ENCODE measurements around the gene LDLRAP1. TPM values are rescaled to one million over a fixed set of nuclear protein-coding genes. Genes with fewer than 3 reads are reported as not detected.

The LDLRAP1 gene
- total RNA-seq, 1 donor, result 18.5 TPM

GRCh38 chr1:25566176-25566729 is 22.8 kb downstream of the LDLRAP1 start:
- H3K79me2 ChIP-seq (ENCODE audit: insufficient read depth, low read length), result no peaks in the 10 kb centered on the region
- H3K4me3 ChIP-seq (ENCODE audit: insufficient read depth, low read length), result no peak overlapping the region
- peaks cover 30% of the 10 kb centered on the region for H3K4me1 ChIP-seq (ENCODE audit: insufficient read depth, low read length)
- TF ChIP-seq CTCF (IDR thresholded peaks at IDR 0.05; ENCODE audit: extremely low read depth, low read depth, low read length), result no peak
- no peak overlapping the region for H3K27ac ChIP-seq (ENCODE audit: low read depth, low read length)
- H3K36me3 ChIP-seq (ENCODE audit: insufficient read depth, low read length), result peaks cover 17% of the 10 kb centered on the region
- H3K4me2 ChIP-seq (ENCODE audit: insufficient read depth, low read length), result no peak overlapping the region
- DNase-seq (ENCODE audit: insufficient read length, low spot score, missing footprints), result peak; percentile 44
- H4K20me1 ChIP-seq (ENCODE audit: insufficient read depth, low read length), result peaks cover 4% of the 10 kb centered on the region
- H3K9me3 ChIP-seq (ENCODE audit: low read depth, low read length), result no peaks in the 10 kb centered on the region
- H3K27me3 ChIP-seq (ENCODE audit: insufficient read depth, low read length), result no peaks in the 10 kb centered on the region
- H2AFZ ChIP-seq (ENCODE audit: low read length), result no peak overlapping the region

GRCh38 chr1:25566730-25567341 is 23.4 kb downstream of the LDLRAP1 start:
- no peak overlapping the region for H2AFZ ChIP-seq (ENCODE audit: low read length)
- TF ChIP-seq CTCF (IDR thresholded peaks at IDR 0.05; ENCODE audit: extremely low read depth, low read depth, low read length), result no peak
- H3K79me2 ChIP-seq (ENCODE audit: insufficient read depth, low read length), result no peaks in the 10 kb centered on the region
- peak; percentile 79 for DNase-seq (ENCODE audit: insufficient read length, low spot score, missing footprints)
- H3K4me2 ChIP-seq (ENCODE audit: insufficient read depth, low read length), result no peak overlapping the region
- peaks cover 15% of the 10 kb centered on the region for H3K36me3 ChIP-seq (ENCODE audit: insufficient read depth, low read length)
- peaks cover 9% of the 10 kb centered on the region for H4K20me1 ChIP-seq (ENCODE audit: insufficient read depth, low read length)
- no peaks in the 10 kb centered on the region for H3K27me3 ChIP-seq (ENCODE audit: insufficient read depth, low read length)
- H3K4me3 ChIP-seq (ENCODE audit: insufficient read depth, low read length), result no peak overlapping the region
- peaks cover 30% of the 10 kb centered on the region for H3K4me1 ChIP-seq (ENCODE audit: insufficient read depth, low read length)
- no peaks in the 10 kb centered on the region for H3K9me3 ChIP-seq (ENCODE audit: low read depth, low read length)
- no peak overlapping the region for H3K27ac ChIP-seq (ENCODE audit: low read depth, low read length)

GRCh38 chr1:25567710-25568089 is 24.3 kb downstream of the LDLRAP1 start:
- no peak overlapping the region for H2AFZ ChIP-seq (ENCODE audit: low read length)
- no peaks in the 10 kb centered on the region for H3K27me3 ChIP-seq (ENCODE audit: insufficient read depth, low read length)
- peak overlapping the region; percentile 61 for H3K4me2 ChIP-seq (ENCODE audit: insufficient read depth, low read length)
- no peak for TF ChIP-seq CTCF (IDR thresholded peaks at IDR 0.05; ENCODE audit: extremely low read depth, low read depth, low read length)
- H3K27ac ChIP-seq (ENCODE audit: low read depth, low read length), result peak overlapping the region; percentile 77
- H3K79me2 ChIP-seq (ENCODE audit: insufficient read depth, low read length), result no peaks in the 10 kb centered on the region
- no peaks in the 10 kb centered on the region for H3K9me3 ChIP-seq (ENCODE audit: low read depth, low read length)
- H3K36me3 ChIP-seq (ENCODE audit: insufficient read depth, low read length), result peaks cover 11% of the 10 kb centered on the region
- peaks cover 30% of the 10 kb centered on the region for H3K4me1 ChIP-seq (ENCODE audit: insufficient read depth, low read length)
- no peak for DNase-seq (ENCODE audit: insufficient read length, low spot score, missing footprints)
- no peak overlapping the region for H3K4me3 ChIP-seq (ENCODE audit: insufficient read depth, low read length)
- peaks cover 9% of the 10 kb centered on the region for H4K20me1 ChIP-seq (ENCODE audit: insufficient read depth, low read length)

- peaks cover 9% of the 10 kb centered on the region for H4K20me1 ChIP-seq (ENCODE audit: insufficient read depth, low read length)
- peak overlapping the region; percentile 61 for H3K4me2 ChIP-seq (ENCODE audit: insufficient read depth, low read length)
- H3K9me3 ChIP-seq (ENCODE audit: low read depth, low read length), result no peaks in the 10 kb centered on the region
- H2AFZ ChIP-seq (ENCODE audit: low read length), result no peak overlapping the region
- DNase-seq (ENCODE audit: insufficient read length, low spot score, missing footprints), result peak; percentile 96
- peaks cover 3% of the 10 kb centered on the region for H3K27me3 ChIP-seq (ENCODE audit: insufficient read depth, low read length)
- H3K79me2 ChIP-seq (ENCODE audit: insufficient read depth, low read length), result no peaks in the 10 kb centered on the region
- H3K27ac ChIP-seq (ENCODE audit: low read depth, low read length), result peak overlapping the region; percentile 77
- peak overlapping the region; percentile 45 for H3K4me3 ChIP-seq (ENCODE audit: insufficient read depth, low read length)
- no peak for TF ChIP-seq CTCF (IDR thresholded peaks at IDR 0.05; ENCODE audit: extremely low read depth, low read depth, low read length)
- H3K4me1 ChIP-seq (ENCODE audit: insufficient read depth, low read length), result peaks cover 30% of the 10 kb centered on the region
- H3K36me3 ChIP-seq (ENCODE audit: insufficient read depth, low read length), result peaks cover 6% of the 10 kb centered on the region
Measured at GRCh38 chr1:25568090-25568833, 24.9 kb downstream of the LDLRAP1 start.
